Measurements from ENCODE around the gene WHRN. TPM values are rescaled to one million over a fixed set of nuclear protein-coding genes. Genes with fewer than 3 reads are reported as not detected.

The WHRN gene
- total and polyA plus RNA-seq, 9 of the 15 experiments (the other 6 are each of a cell fraction or from before 2014, with no cell fraction given): 0.31 to 14.1 (median 3.0) TPM

DNA sequence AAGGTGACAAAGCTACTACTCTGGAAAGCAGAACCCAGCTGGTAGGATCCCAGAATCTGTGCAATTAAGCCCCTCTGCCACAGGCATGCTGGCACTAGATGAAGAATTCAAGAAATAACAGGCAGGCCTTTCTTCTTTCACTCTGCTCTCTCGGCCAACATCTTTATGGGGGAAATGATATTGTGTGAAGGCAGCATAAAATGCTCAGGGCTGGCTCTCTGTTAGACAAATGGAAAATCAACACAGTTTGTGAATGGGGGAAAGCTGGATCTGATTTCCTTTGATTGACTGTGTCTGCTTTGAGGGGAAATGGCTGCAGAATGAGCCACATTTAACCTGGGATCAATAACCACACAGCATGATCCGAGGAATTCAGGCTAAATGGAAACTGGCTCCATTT is 88.4 kb downstream of the WHRN start (continued):
- TF ChIP-seq, protein P1, sequence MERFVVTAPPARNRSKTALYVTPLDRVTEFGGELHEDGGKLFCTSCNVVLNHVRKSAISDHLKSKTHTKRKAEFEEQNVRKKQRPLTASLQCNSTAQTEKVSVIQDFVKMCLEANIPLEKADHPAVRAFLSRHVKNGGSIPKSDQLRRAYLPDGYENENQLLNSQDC (CRISPR knock-in tag; IDR thresholded peaks at IDR 0.05): no peak
- TF ChIP-seq ETV1 (tag; conservative IDR thresholded peaks at IDR 0.05; ENCODE audit: low read depth): no peak
- TF ChIP-seq, protein P2, sequence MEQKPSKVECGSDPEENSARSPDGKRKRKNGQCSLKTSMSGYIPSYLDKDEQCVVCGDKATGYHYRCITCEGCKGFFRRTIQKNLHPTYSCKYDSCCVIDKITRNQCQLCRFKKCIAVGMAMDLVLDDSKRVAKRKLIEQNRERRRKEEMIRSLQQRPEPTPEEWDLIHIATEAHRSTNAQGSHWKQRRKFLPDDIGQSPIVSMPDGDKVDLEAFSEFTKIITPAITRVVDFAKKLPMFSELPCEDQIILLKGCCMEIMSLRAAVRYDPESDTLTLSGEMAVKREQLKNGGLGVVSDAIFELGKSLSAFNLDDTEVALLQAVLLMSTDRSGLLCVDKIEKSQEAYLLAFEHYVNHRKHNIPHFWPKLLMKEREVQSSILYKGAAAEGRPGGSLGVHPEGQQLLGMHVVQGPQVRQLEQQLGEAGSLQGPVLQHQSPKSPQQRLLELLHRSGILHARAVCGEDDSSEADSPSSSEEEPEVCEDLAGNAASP (IDR thresholded peaks at IDR 0.05): no peak
- TF ChIP-seq TAF9B (IDR thresholded peaks at IDR 0.05; ENCODE audit: partially characterized antibody): no peak
- no peak for TF ChIP-seq TBL1XR1 (IDR thresholded peaks at IDR 0.05; ENCODE audit: low read length in 2 of 2)
- TF ChIP-seq, protein P3, sequence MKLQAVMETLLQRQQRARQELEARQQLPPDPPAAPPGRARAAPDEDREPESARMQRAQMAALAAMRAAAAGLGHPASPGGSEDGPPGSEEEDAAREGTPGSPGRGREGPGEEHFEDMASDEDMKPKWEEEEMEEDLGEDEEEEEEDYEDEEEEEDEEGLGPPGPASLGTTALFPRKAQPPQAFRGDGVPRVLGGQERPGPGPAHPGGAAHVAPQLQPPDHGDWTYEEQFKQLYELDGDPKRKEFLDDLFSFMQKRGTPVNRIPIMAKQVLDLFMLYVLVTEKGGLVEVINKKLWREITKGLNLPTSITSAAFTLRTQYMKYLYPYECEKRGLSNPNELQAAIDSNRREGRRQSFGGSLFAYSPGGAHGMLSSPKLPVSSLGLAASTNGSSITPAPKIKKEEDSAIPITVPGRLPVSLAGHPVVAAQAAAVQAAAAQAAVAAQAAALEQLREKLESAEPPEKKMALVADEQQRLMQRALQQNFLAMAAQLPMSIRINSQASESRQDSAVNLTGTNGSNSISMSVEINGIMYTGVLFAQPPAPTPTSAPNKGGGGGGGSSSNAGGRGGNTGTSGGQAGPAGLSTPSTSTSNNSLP (IDR thresholded peaks at IDR 0.05; ENCODE audit: borderline replicate concordance, low read depth, low read length): no peak
- no peak for TF ChIP-seq CBX8 (IDR thresholded peaks at IDR 0.05; ENCODE audit: borderline replicate concordance, extremely low read depth, low read depth, low read length, poor library complexity, severe bottlenecking)

Data from K562 (cell line).